WTC11 (cell line): ENCODE measurements around the gene FUBP3. TPM values are rescaled to one million over a fixed set of nuclear protein-coding genes. Genes with fewer than 3 reads are reported as not detected.
"Not testable (repeated sequence)": the region's sequence is repeated elsewhere in the genome, so short reads cannot be mapped to it uniquely, and the experiment has no call there.

Experiments
- ATAC-seq: fragments of 200-7000 bp; cut with Tn5 transposase; 2 replicates; pipeline ENCODE4 v1.10.0; 2021; ENCODE audit warnings: mild to moderate bottlenecking, moderate library complexity
- CTCF ChIA-PET: fragments of 300-600 bp; sonication (Branson Sonifier 250); formaldehyde crosslinking; loops from one replicate; lab custom pipeline; 2021; ENCODE audit warnings: antibody characterized with exemption; lab: Charles Lee
- POLR2A ChIA-PET: fragments of 350-600 bp; sonication (Branson Sonifier 250); formaldehyde crosslinking; loops from one replicate; lab custom pipeline; 2021; ENCODE audit warnings: antibody characterized with exemption; lab: Charles Lee
- DNase-seq: peaks from one replicate; pipeline ENCODE4 v3.0.0; 2021; ENCODE audit warnings: low spot score
- H3K27ac Mint-ChIP-seq: 2 replicates; pipeline ENCODE4 v1.8.0; 2021; ENCODE audit warnings: mixed read lengths
- H3K27me3 Mint-ChIP-seq: 2 replicates; pipeline ENCODE4 v1.8.0; 2021; ENCODE audit warnings: low read depth, mild to moderate bottlenecking, moderate library complexity, mixed read lengths
- H3K36me3 Mint-ChIP-seq: 2 replicates; pipeline ENCODE4 v1.8.0; 2021; ENCODE audit warnings: mixed read lengths
- H3K4me1 Mint-ChIP-seq: 2 replicates; pipeline ENCODE4 v1.8.0; 2022; ENCODE audit warnings: mixed read lengths
- H3K4me3 Mint-ChIP-seq: 2 replicates; pipeline ENCODE4 v1.8.0; 2021; ENCODE audit warnings: mild to moderate bottlenecking, moderate library complexity, mixed read lengths
- H3K9me3 Mint-ChIP-seq: 2 replicates; pipeline ENCODE4 v1.8.0; 2021; ENCODE audit warnings: mixed read lengths
- AFF4 ChIP-seq: sonication (generic); formaldehyde crosslinking; IDR thresholded peaks from 2 replicates; pipeline ENCODE4 v1.8.1; 2023; ENCODE audit warnings: mild to moderate bottlenecking, missing genetic modification reagents, borderline replicate concordance
- ELF4 ChIP-seq: sonication (generic); formaldehyde crosslinking; IDR thresholded peaks from 2 replicates; pipeline ENCODE4 v1.8.1; 2022; ENCODE audit warnings: low read depth, mild to moderate bottlenecking, moderate library complexity, missing genetic modification reagents
- EMX1 ChIP-seq: fragments of 250-450 bp; sonication (Bioruptor Pico); IDR thresholded peaks from 2 replicates; pipeline ENCODE4 v1.8.0; 2021; ENCODE audit warnings: mild to moderate bottlenecking
- FOXP1 ChIP-seq: sonication (generic); formaldehyde crosslinking; IDR thresholded peaks from 2 replicates; pipeline ENCODE4 v1.8.0; 2022; ENCODE audit warnings: missing genetic modification reagents, mild to moderate bottlenecking, moderate library complexity, borderline replicate concordance
- GRHL2 ChIP-seq: fragments of 250-450 bp; sonication (Bioruptor Pico); IDR thresholded peaks from 2 replicates; pipeline ENCODE4 v1.8.0; 2022; ENCODE audit warnings: mild to moderate bottlenecking, moderate library complexity; ENCODE audit not compliant: insufficient replicate concordance, severe bottlenecking
- NFYB ChIP-seq: sonication (generic); formaldehyde crosslinking; conservative IDR thresholded peaks from 2 replicates; pipeline ENCODE4 v1.8.0; 2022; ENCODE audit warnings: low read depth, missing genetic modification reagents
- NR3C1 ChIP-seq: sonication (generic); formaldehyde crosslinking; conservative IDR thresholded peaks from 2 replicates; pipeline ENCODE4 v1.8.1; 2023; ENCODE audit warnings: low read depth, mild to moderate bottlenecking, missing genetic modification reagents
- RORB ChIP-seq: fragments of 250-450 bp; sonication (Bioruptor Pico); IDR thresholded peaks from 2 replicates; pipeline ENCODE4 v1.9.0; 2021; ENCODE audit warnings: mild to moderate bottlenecking
- SP1 ChIP-seq: sonication (generic); formaldehyde crosslinking; conservative IDR thresholded peaks from 2 replicates; pipeline ENCODE4 v1.8.1; 2022; ENCODE audit warnings: missing genetic modification reagents
- ZNF281 ChIP-seq: sonication (generic); formaldehyde crosslinking; IDR thresholded peaks from 2 replicates; pipeline ENCODE4 v1.8.0; 2023; ENCODE audit warnings: mild to moderate bottlenecking, missing genetic modification reagents
- ZNF416 ChIP-seq: fragments of 250-450 bp; sonication (Bioruptor Pico); IDR thresholded peaks from 2 replicates; pipeline ENCODE4 v1.9.0; 2021; ENCODE audit warnings: mild to moderate bottlenecking, inconsistent platforms
- ZNF423 ChIP-seq: fragments of 250-450 bp; sonication (Bioruptor Pico); IDR thresholded peaks from 2 replicates; pipeline ENCODE4 v2.1.2; 2022; ENCODE audit warnings: mild to moderate bottlenecking, moderate library complexity
- total RNA-seq: library from RNA; stranded (reverse); gene quantifications from 3 replicates; pipeline ENCODE4 v1.2.3, GENCODE V29; 2021

The FUBP3 gene
- total RNA-seq, 1 experiment from 2014 or later = 83.0 TPM

DNA sequence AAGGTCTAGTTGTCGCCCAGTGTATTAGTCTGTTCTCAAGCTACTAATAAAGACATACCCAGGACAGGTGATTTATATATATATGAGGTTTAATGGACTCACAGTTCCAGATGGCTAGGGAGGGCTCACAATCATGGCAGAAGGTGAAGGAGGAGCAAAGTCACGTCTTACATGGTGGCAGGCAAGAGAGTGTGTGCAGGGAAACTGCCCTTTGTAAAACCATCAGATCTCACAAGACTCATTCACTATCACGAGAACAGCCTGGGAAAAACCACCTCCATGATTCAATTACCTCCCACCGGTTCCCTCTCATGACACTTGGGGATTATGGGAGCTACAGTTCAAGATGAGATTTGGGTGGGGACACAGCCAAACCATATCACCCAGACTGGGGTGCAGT lies 16.9 kb upstream of the FUBP3 start:
- H3K4me1 Mint-ChIP-seq, DNase-seq, POLR2A ChIA-PET, H3K27ac Mint-ChIP-seq, H3K9me3 Mint-ChIP-seq, ATAC-seq, H3K36me3 Mint-ChIP-seq, CTCF ChIA-PET, H3K27me3 Mint-ChIP-seq, H3K4me3 Mint-ChIP-seq: not testable (repeated sequence)

DNA sequence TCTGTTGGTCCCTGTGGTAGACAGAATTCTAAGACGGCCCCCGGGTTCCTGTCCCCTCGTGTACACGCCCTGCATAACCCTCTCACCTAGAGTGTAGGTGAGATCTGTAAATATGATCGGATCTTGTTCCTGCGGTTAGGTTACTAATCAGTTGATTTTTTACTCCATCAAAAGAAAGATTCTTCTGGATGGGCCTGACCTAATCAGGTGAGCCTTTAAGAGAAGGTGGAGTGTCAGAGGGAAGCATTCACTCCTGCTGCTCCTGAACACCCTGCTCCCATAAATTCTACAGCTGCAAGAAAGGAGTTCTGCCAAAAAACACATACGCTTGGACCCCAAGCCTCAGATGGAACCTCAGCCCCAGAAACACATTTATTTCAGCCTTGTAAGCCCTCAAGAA lies 15.6 kb upstream of the FUBP3 start:
- DNase-seq = no peak
- Mint-ChIP-seq H3K4me1 (no peaks in the 10 kb centered on the region), H3K27ac (no peak overlapping the region), H3K27me3 (no peaks in the 10 kb centered on the region), H3K9me3 (no peaks in the 10 kb centered on the region), H3K36me3 (no peaks in the 10 kb centered on the region), H3K4me3 (no peak overlapping the region)
- no peak for ATAC-seq
- POLR2A ChIA-PET = no interaction called here
- CTCF ChIA-PET = no interaction called here
- TF ChIP-seq ZNF416 (CRISPR knock-in tag) (no peak), RORB (CRISPR knock-in tag) (no peak), AFF4 (CRISPR knock-in tag) (no peak), ZNF281 (CRISPR knock-in tag) (no peak), FOXP1 (CRISPR knock-in tag) (no peak), ELF4 (CRISPR knock-in tag) (no peak), ZNF423 (no peak), NR3C1 (CRISPR knock-in tag) (no peak)

DNA sequence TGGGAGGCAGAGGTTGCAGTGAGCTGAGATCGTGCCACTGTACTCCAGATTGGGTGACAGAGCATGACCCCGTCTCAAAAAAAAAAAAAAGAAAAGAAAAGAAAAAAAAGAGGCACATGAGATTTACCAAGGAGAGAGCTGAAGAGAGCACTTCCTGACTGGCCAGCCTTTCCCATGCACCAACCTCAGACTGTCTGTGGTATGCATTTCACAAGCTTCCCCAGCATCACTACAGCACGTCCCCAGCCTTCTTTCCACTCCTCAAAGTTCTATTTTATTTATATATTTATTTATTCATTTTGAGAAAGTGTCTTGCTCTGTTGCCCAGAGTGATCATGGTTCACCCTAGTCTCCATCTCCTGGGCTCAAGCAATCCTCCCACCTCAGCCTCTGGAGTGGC lies 13.6 kb upstream of the FUBP3 start:
- ChIA-PET POLR2A (interaction anchor here (0.5 to 0.7 kb wide), 2 partner anchors 34 to 49 kb away, joined by 3 read pairs; no protein-coding TSS in a partner anchor), CTCF (interaction anchor here (0.6 kb wide), 1 partner anchor 9 kb away, joined by 3 read pairs; no protein-coding TSS in a partner anchor)
- Mint-ChIP-seq H3K4me3 (no peak overlapping the region), H3K27ac (no peak overlapping the region), H3K4me1 (no peaks in the 10 kb centered on the region), H3K36me3 (no peaks in the 10 kb centered on the region), H3K27me3 (no peaks in the 10 kb centered on the region; the same call in 1 of the 2 replicates), H3K9me3 (no peaks in the 10 kb centered on the region)
- DNase-seq (no peak), ATAC-seq (no peak)
- TF ChIP-seq SP1 = no peak

- 0 out of 2 replicates have a peak, but pooled peaks cover 4% of the 10 kb centered on the region for H3K9me3 Mint-ChIP-seq
- DNase-seq (no peak), ATAC-seq (no peak)
- no peaks in the 10 kb centered on the region; the same call in 1 of the 2 replicates for H3K27me3 Mint-ChIP-seq
- H3K27ac Mint-ChIP-seq = no peak overlapping the region
- H3K4me3 Mint-ChIP-seq = no peak overlapping the region
- H3K4me1 Mint-ChIP-seq = no peaks in the 10 kb centered on the region
- CTCF ChIA-PET = interaction anchor here (0.7 kb wide), 2 partner anchors 15 to 282 kb away, joined by 3 read pairs; no protein-coding TSS in a partner anchor
- POLR2A ChIA-PET = no interaction called here
- no peaks in the 10 kb centered on the region for H3K36me3 Mint-ChIP-seq
- TF ChIP-seq GRHL2 (CRISPR knock-in tag) = no peak
- TF ChIP-seq EMX1 (CRISPR knock-in tag) = no peak
- TF ChIP-seq NFYB = no peak
These were observed 9.2 kb upstream of the FUBP3 start for GRCh38 chr9:130570208-130570607.
